Breast epithelium (tissue), 3 donors: ENCODE data around the gene LAMC1.

ENCODE experiments used
- CTCF ChIP-seq, 3 donors: fragments of 450-650 bp; IDR thresholded peaks; one replicate each; pipeline ENCODE4 v1.5.1; 2016 to 2017; ENCODE audit warnings: antibody characterized with exemption in 3 of 3, mild to moderate bottlenecking in 3 of 3, moderate library complexity in 3 of 3
- POLR2A ChIP-seq: fragments of 450-650 bp; IDR thresholded peaks from one replicate; pipeline ENCODE4 v1.6.1; 2016; ENCODE audit warnings: antibody characterized with exemption, mild to moderate bottlenecking, moderate library complexity
- POLR2AphosphoS5 ChIP-seq, 3 donors: sonication (generic); formaldehyde crosslinking; IDR thresholded peaks; one replicate each; pipeline ENCODE4 v1.6.1; 2017; ENCODE audit warnings: antibody characterized with exemption in 3 of 3

GRCh38 chr1:183061194-183061593, 38.0 kb downstream of the LAMC1 start:
- TF ChIP-seq CTCF (IDR thresholded peaks at IDR 0.05), result no peak
- no peak for TF ChIP-seq POLR2A
- TF ChIP-seq POLR2AphosphoS5 (IDR thresholded peaks at IDR 0.05), result no peak
